ENCODE data around the gene KRTAP9-2.
"Not testable (repeated sequence)": the region's sequence is repeated elsewhere in the genome, so short reads cannot be mapped to it uniquely, and the experiment has no call there.

The KRTAP9-2 gene

GRCh38 chr17:41199421-41200078 lies 26.9 kb upstream of the KRTAP9-2 start:
- no peak overlapping the region for H3K9ac ChIP-seq (ENCODE audit: low read depth, low read length)
- no peaks in the 10 kb centered on the region for H3K36me3 ChIP-seq (ENCODE audit: insufficient read depth, low read length)
- H3K27ac ChIP-seq (ENCODE audit: low read depth, low read length), result no peak overlapping the region
- H3K9me3 ChIP-seq (ENCODE audit: insufficient read depth, low read depth, low read length), result peaks cover 2% of the 10 kb centered on the region; the same call in 1 of the 2 replicates
- H3K4me1 ChIP-seq (ENCODE audit: insufficient read depth, low read length), result no peaks in the 10 kb centered on the region
- H3K27me3 ChIP-seq (ENCODE audit: insufficient read depth, low read length), result no peaks in the 10 kb centered on the region
- H3K4me3 ChIP-seq (ENCODE audit: low read length), result no peak overlapping the region
- 75% methylated on average over 4 of the region's 5 CpGs for WGBS

DNA sequence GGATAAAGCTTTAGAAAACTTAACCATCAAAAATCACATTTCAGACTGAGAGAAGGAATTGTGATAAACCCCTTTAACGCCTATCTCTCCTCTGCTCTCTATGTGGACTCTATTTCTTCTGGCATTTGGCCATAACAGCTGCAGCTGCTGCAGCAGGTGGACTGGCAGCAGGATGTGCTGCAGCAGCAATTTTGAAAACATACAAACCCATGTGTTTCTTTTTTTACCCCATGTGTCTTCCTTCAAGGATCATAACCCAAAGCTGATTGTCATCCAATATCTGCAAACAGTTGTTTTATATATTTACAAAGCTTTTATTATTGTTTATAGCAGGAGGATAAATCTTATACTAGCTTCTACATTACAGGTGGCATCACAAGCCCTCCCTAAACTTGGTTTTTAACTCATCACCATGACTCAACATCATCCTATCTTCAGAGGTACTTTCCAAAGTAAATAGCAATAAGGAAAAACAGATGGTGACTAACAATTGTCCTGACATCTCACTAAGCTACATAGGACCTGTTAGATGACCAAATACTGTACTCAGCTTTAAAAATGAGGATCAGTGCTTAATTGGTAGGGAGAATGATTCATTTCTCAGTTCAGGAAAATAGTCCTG lies 14.5 kb upstream of the KRTAP9-2 start:
- Histone ChIP-seq H3K27me3 (ENCODE audit: insufficient read depth, low read length) (no peaks in the 10 kb centered on the region), H3K27ac (ENCODE audit: low read depth, low read length) (no peak overlapping the region), H3K4me1 (ENCODE audit: insufficient read depth, low read length) (no peaks in the 10 kb centered on the region), H3K9me3 (ENCODE audit: insufficient read depth, low read depth, low read length) (peaks cover 12% of the 10 kb centered on the region; the same call in 1 of the 2 replicates), H3K9ac (ENCODE audit: low read depth, low read length) (no peak overlapping the region), H3K36me3 (ENCODE audit: insufficient read depth, low read length) (no peaks in the 10 kb centered on the region), H3K4me3 (ENCODE audit: low read length) (no peak overlapping the region)
- WGBS, result 84% methylated on average over 1 of the region's 1 CpG

- Histone ChIP-seq H3K4me1 (ENCODE audit: insufficient read depth, low read length) (no peaks in the 10 kb centered on the region), H3K27me3 (ENCODE audit: insufficient read depth, low read length) (no peaks in the 10 kb centered on the region), H3K27ac (ENCODE audit: low read depth, low read length) (no peak overlapping the region), H3K9me3 (ENCODE audit: insufficient read depth, low read depth, low read length) (peaks cover 7% of the 10 kb centered on the region; the same call in 1 of the 2 replicates), H3K4me3 (ENCODE audit: low read length) (no peak overlapping the region), H3K36me3 (ENCODE audit: insufficient read depth, low read length) (no peaks in the 10 kb centered on the region), H3K9ac (ENCODE audit: low read depth, low read length) (no peak overlapping the region)
- 88% methylated on average over 7 of the region's 7 CpGs for WGBS
Observed at GRCh38 chr17:41212524-41213169, 13.8 kb upstream of the KRTAP9-2 start.

- WGBS, result 86% methylated on average over 1 of the region's 1 CpG
- Histone ChIP-seq H3K9me3 (ENCODE audit: insufficient read depth, low read depth, low read length) (no peaks in the 10 kb centered on the region), H3K27ac (ENCODE audit: low read depth, low read length) (no peak overlapping the region), H3K36me3 (ENCODE audit: insufficient read depth, low read length) (no peaks in the 10 kb centered on the region), H3K4me3 (ENCODE audit: low read length) (no peak overlapping the region), H3K27me3 (ENCODE audit: insufficient read depth, low read length) (no peaks in the 10 kb centered on the region), H3K9ac (ENCODE audit: low read depth, low read length) (no peak overlapping the region), H3K4me1 (ENCODE audit: insufficient read depth, low read length) (no peaks in the 10 kb centered on the region)
Observed at GRCh38 chr17:41215681-41216080, 10.8 kb upstream of the KRTAP9-2 start.

DNA sequence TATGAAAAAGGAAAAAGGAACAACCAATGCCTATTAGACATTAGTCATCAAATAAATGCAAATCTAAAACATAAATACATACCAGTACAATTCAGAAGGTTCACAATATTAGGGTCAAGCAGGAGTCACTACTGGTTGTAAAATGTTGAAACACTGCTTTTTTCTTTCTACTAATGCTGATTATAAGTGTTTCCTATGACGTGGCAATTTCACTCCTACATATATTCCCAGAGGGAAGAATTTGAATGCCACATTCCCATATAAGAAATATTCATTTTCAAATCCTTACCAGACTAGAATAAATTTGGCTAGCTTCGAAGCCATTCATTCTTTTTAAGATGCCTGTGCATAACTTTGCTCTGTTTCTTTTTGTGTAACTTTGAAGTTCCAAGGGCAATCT lies 2.6 kb upstream of the KRTAP9-2 start:
- Histone ChIP-seq H3K36me3 (ENCODE audit: insufficient read depth, low read length) (no peaks in the 10 kb centered on the region), H3K27me3 (ENCODE audit: insufficient read depth, low read length) (no peaks in the 10 kb centered on the region), H3K9ac (ENCODE audit: low read depth, low read length) (no peak overlapping the region), H3K4me3 (ENCODE audit: low read length) (no peak overlapping the region), H3K27ac (ENCODE audit: low read depth, low read length) (no peak overlapping the region), H3K4me1 (ENCODE audit: insufficient read depth, low read length) (no peaks in the 10 kb centered on the region), H3K9me3 (ENCODE audit: insufficient read depth, low read depth, low read length) (no peaks in the 10 kb centered on the region)
- WGBS, result 93% methylated on average over 2 of the region's 2 CpGs

- no peaks in the 10 kb centered on the region for H3K27me3 ChIP-seq (ENCODE audit: insufficient read depth, low read length)
- 92% methylated on average over 6 of the region's 6 CpGs for WGBS
- no peak overlapping the region for H3K4me3 ChIP-seq (ENCODE audit: low read length)
- no peak overlapping the region for H3K9ac ChIP-seq (ENCODE audit: low read depth, low read length)
- no peaks in the 10 kb centered on the region for H3K36me3 ChIP-seq (ENCODE audit: insufficient read depth, low read length)
- H3K27ac ChIP-seq (ENCODE audit: low read depth, low read length), result no peak overlapping the region
- no peaks in the 10 kb centered on the region for H3K9me3 ChIP-seq (ENCODE audit: insufficient read depth, low read depth, low read length)
- no peaks in the 10 kb centered on the region for H3K4me1 ChIP-seq (ENCODE audit: insufficient read depth, low read length)
Observed at GRCh38 chr17:41226051-41226450, 397 bp upstream of the KRTAP9-2 start.

DNA sequence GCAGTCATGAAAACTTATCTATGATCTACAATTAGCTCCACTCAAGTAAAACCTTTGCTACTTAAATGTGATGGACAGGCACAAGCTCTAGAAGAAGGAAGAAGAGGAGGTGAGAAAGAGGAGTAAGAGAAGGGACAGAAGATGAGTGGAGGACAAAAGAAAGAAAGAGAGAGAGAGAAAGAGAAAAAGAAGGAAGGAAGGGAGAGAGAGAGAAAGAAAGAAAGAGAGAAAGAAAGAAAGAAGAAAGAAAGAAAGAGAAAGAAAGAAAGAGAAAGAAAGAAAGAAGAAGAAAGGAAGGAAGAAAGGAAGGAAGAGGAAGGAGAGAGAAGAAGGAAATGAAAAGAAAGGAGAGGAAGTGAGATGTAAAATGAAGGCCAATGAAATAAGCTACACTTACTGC lies 3.6 kb downstream of the KRTAP9-2 start:
- H3K4me3 ChIP-seq (ENCODE audit: low read length), result no peak overlapping the region
- no peaks in the 10 kb centered on the region for H3K36me3 ChIP-seq (ENCODE audit: insufficient read depth, low read length)
- no peaks in the 10 kb centered on the region for H3K9me3 ChIP-seq (ENCODE audit: insufficient read depth, low read depth, low read length)
- no peaks in the 10 kb centered on the region for H3K4me1 ChIP-seq (ENCODE audit: insufficient read depth, low read length)
- no peak overlapping the region for H3K9ac ChIP-seq (ENCODE audit: low read depth, low read length)
- H3K27ac ChIP-seq (ENCODE audit: low read depth, low read length), result no peak overlapping the region
- no peaks in the 10 kb centered on the region for H3K27me3 ChIP-seq (ENCODE audit: insufficient read depth, low read length)

GRCh38 chr17:41231731-41232130 lies 5.3 kb downstream of the KRTAP9-2 start:
- H3K27ac ChIP-seq (ENCODE audit: low read depth, low read length), result no peak overlapping the region
- 93% methylated on average over 6 of the region's 6 CpGs for WGBS

GRCh38 chr17:41232399-41233105 lies 6.1 kb downstream of the KRTAP9-2 start, which contains the start of gene KRTAP9-3:
TSS of gene KRTAP9-3 (plus strand) at chr17:41232449. CDS start at chr17:41232502, 53 bp downstream.
- not testable (repeated sequence) for H3K4me3 ChIP-seq (ENCODE audit: low read length); H3K9ac ChIP-seq (ENCODE audit: low read depth, low read length); H3K27ac ChIP-seq (ENCODE audit: low read depth, low read length); H3K36me3 ChIP-seq (ENCODE audit: insufficient read depth, low read length); H3K4me1 ChIP-seq (ENCODE audit: insufficient read depth, low read length); H3K9me3 ChIP-seq (ENCODE audit: insufficient read depth, low read depth, low read length); H3K27me3 ChIP-seq (ENCODE audit: insufficient read depth, low read length)
- 91% methylated on average over 1 of the region's 1 CpG for WGBS

More at GRCh38 chr17:41231731-41232130, 5.3 kb downstream of the KRTAP9-2 start:
- Histone ChIP-seq H3K9ac (ENCODE audit: low read depth, low read length) (no peak overlapping the region), H3K9me3 (ENCODE audit: insufficient read depth, low read depth, low read length) (no peaks in the 10 kb centered on the region), H3K27me3 (ENCODE audit: insufficient read depth, low read length) (no peaks in the 10 kb centered on the region), H3K4me1 (ENCODE audit: insufficient read depth, low read length) (no peaks in the 10 kb centered on the region), H3K36me3 (ENCODE audit: insufficient read depth, low read length) (no peaks in the 10 kb centered on the region), H3K4me3 (ENCODE audit: low read length) (no peak overlapping the region)

DNA sequence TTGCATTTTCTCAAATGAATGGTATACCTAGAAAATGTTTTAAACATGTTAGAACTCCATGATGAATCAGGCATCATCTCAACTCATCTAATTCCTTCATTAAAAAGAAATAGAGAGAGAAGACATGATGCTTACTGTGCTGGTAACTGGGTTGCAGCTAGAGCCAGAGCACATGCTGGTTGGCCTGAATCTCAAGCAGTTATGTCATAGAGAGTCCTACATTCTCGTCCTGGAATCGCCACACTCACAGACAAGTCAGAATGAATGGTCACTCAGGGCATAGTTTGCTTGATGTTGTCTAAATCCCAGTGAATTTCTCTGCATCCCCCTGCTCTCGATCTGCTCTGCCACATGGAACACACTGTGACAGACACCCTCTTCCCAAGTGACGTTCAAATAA lies 10.7 kb downstream of the KRTAP9-2 start:
- not testable (repeated sequence) for H3K36me3 ChIP-seq (ENCODE audit: insufficient read depth, low read length); H3K4me1 ChIP-seq (ENCODE audit: insufficient read depth, low read length); H3K9me3 ChIP-seq (ENCODE audit: insufficient read depth, low read depth, low read length); H3K9ac ChIP-seq (ENCODE audit: low read depth, low read length); H3K4me3 ChIP-seq (ENCODE audit: low read length); H3K27me3 ChIP-seq (ENCODE audit: insufficient read depth, low read length); H3K27ac ChIP-seq (ENCODE audit: low read depth, low read length)
- 86% methylated on average over 4 of the region's 4 CpGs for WGBS

DNA sequence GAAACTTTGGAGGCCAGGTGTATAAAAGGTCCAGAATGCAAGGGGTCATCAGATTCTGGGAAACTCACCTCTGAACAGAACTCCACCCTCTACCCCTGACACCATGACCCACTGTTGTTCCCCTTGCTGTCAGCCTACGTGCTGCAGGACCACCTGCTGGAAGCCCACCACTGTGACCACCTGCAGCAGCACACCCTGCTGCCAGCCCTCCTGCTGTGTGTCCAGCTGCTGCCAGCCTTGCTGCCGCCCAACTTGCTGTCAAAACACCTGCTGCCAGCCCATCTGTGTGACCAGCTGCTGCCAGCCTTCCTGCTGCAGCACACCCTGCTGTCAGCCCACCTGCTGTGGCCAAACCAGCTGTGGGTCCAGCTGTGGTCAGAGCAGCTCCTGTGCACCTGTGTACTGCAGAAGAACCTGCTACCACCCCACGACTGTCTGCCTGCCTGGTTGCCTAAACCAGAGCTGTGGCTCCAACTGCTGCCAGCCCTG lies 11.5 kb downstream of the KRTAP9-2 start, which contains the start of gene KRTAP9-8:
TSS of gene KRTAP9-8 (plus strand) at position 51 of the 489 bp plus-strand sequence. CDS start at position 104, 53 bp downstream.
- H3K9me3 ChIP-seq (ENCODE audit: insufficient read depth, low read depth, low read length); H3K27ac ChIP-seq (ENCODE audit: low read depth, low read length); H3K9ac ChIP-seq (ENCODE audit: low read depth, low read length); H3K4me1 ChIP-seq (ENCODE audit: insufficient read depth, low read length); H3K4me3 ChIP-seq (ENCODE audit: low read length); H3K36me3 ChIP-seq (ENCODE audit: insufficient read depth, low read length); H3K27me3 ChIP-seq (ENCODE audit: insufficient read depth, low read length): not testable (repeated sequence)
- 63% methylated on average over 3 of the region's 3 CpGs for WGBS

Measured in HUES64 (cell line).